NAMALWA (cell line): ENCODE data around the gene SDHB.
A peak's percentile ranks its signal among the peaks of the same experiment; 100 is the strongest.
"Not testable (repeated sequence)": the region's sequence is repeated elsewhere in the genome, so short reads cannot be mapped to it uniquely, and the experiment has no call there.

Experiments
- DNase-seq: peaks from one replicate; pipeline ENCODE4 v3.0.0-alpha.2; 2015; ENCODE audit warnings: low spot score

Gene SDHB

DNA sequence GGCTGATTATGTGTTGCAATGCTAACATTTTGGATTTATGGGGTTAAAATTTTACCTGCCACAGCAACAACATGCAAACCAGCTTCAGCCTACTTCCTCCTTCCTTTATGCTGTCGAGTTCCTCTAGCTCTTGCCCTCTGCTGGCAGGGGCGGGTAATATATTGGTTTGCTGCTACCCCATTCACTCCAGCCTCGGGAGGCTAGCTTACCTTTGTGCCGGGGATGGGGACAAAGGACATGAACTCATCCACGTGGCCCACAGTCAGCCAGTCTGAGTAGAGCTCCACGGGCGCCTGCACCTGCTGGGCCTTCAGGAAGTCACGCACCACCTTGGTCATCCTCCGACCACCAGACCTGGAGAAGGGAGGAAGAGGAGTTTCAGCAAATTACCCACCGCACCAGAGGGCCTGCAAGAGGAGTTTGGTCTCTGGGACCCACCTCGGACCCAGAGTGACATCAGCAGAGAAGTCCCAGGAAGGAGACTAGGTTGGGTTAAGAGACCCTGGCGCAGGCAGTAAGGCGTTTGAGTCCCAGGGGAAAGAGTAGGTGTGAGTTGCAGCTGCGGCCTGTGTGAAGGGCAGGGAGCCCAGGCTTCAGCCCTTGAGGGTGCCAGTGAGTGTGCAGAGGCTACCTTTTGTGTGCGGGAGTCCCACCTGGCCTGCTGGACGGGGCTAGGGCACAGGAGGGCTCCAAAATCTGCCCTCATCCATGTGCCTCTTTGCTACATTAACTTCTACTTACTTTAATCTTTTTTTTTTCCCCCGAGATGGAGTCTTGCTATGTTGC, 21.8 kb upstream of the SDHB start:
- DNase-seq = peak; percentile 82

DNA sequence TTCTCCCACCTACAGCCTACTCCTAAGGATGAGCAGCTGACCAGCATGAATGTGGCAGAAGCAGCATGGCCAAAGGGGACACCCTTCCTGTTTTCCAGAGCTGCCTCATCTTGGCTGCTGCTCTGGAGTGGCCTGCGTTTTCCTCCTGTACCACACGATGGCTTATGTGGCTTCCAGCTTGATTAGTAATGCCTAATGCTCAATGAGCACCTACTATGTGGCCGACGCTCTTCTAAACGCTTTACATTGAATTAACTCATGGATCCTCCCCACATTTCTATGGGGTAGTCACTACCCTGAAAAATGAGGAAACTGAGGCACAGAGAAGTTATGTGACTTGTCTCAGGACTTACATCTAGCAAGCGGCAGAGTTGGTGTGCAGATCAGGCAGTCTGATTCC, 18.0 kb upstream of the SDHB start:
- DNase-seq = no peak

DNA sequence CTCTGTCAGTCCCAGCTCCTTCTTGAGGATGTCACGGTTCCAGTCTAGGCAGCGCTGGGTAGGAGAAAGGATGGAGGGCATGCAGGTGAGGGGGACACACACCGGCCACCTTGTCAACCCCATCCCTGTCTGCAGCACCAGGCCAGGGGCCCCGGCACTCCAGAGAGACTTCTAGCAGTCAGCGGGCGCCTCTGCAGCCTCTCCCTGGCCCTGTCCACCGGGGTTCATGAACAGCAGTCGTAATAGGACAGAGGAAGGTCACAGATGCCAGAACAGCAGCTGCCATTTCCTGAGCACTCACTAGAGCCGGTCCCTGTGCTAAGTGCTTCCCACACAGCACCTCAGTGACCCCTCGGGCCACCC, 16.3 kb upstream of the SDHB start:
- DNase-seq = no peak

DNA sequence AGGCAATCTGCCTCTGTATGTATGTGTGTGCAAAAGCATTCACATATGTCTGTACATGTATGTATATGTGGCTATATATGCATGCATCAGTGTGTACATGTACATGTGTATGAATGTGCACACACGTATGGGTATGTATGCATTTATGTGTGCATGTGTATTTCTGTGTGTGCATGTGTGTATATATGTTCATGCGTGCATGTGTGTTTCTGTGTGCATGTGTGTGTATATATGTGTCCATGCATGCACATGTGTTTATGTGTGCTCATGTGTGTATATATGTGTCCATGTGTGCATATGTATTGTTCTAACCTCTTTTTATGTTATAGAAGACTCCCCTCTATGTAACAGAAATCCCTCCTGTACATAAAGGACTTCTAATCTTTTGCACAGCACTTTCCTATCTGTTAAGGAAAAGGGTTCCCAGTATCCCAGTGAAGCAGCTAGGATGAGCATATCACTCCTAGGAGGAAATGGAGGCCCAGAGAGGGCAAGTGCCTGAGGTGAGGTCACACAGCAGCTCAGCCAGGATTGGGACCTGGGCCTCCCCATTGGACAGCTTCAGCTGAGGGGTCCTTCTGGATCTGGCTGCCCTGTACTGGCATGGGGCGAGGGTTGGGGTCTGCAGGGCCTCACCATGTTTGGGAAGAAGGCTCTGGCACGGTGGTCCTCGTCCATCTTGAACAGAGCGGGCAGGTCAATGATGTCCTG, 15.8 kb upstream of the SDHB start:
- no peak for DNase-seq

DNA sequence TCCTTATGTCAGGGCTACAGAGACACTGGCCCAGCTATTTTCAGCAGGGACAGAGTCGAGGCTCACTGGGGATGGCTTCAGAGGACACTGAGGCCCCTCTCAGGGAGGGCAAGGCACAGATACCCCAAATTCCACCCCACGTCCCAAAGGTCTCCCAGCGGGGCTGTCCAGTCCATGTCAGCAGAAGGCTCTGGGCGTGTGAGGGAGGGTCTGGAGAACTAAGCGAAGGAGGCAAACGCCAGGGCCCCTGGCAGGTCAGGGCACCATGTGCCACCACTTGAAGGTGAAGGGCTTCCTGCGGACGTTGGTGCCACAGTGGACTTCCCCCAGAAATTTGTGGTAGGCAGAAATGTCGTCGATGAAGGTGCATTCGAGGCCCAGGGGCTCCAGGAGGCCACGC, 15.0 kb upstream of the SDHB start:
- DNase-seq = no peak

DNA sequence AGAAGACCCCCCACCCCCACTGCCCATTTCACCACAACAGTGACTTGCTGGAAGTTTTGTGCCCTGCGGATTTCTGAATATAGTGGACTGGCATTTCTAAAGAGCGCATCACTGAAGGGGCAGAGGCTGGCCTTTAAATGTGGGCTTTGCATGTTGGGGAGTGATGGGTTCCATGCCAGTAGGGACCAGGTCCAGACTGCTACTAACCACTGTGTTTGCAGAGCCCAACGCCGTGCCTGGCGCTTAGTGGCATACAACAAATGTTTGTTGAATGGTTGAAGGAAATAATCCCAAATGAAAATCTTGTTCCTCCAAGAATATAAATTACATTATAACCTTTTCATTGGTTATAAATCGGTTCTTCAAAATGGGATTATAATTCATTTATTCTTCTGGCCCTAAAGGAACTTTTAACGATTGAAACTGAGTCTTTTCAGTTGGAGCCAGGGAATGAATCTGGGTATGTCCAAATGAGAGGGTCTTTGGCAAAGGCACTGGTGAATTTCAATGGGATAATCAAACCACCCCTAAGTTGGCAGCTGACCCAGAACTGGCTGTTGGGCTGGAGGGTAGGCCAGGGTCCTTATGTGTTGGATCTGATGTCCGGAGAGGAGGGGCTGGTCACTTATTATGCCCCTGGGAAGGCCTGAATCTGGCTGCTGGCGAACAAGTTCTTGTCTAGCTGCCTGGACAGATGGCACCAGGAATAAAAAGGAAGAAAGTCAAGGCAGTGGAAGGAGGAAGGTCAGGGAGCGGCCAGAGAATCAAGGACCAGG, 13.8 kb upstream of the SDHB start:
- DNase-seq = no peak

DNA sequence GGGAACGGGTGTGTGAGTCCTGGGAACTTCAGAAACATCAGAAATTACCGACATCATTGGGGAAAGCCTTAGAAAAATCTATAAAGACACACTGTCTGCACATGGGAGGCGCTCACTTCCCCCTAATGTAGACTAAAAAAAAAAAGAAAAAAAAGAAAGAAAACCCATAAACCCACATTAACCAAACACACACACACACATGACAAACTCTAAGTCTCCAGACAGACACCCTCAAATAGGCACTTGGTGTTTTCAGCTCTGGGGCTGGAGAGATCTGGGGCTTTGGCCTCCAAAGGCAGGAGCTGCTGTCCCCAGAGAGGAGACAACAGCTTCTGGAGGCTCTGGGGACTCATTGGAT, 13.2 kb upstream of the SDHB start:
- no peak for DNase-seq

DNA sequence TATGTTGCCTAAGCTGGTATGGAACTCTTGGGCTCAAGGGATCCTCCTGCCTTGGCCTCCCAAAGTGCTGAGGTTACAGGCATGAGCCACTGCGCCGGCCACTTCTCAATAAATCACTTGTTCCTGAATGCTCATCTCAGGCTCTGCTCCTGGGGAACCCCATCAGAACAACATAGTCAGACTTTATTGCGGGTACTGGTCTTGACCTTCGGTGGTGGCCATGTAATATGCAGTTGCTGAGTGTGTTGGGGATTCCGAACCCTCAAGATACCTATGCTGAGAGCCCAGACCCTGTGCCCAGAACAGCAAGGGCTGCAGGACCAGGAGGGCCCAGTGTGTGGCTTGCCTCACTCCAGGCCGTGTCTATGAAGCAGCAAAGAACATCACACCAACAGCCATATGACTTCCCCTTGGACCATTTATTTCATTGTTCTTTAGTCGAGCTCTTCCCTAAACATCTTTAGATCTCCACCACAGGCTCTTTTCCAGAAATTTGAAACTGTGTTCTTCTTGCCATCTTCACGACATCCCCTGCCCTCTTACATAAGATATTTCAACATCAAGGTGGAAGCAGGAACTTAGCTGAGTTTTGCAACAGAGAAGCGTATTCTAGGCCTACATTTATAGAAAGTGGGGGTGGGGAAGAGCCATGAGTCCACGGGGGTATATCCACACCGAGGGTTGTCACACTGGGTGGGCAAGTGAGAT, 12.7 kb upstream of the SDHB start:
- DNase-seq = no peak

DNA sequence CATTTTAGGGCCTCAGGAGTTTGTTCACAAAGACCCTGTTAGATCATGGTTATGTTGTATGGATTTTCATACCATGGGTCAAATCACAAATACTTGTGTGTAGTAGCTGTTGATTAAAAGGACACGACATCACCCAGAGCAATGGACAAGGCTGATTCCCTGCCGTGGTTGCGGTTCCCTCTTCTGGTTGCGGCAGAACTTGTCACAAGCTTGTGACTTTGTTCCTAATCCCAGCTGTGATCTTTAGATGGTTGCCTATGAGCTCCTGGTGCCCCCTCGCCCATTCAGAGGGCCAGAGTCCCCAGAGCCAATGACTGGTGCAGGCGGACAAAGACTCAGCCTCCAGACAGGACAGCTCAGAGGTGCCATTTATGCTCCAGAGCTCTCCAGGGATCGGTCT, 11.8 kb upstream of the SDHB start:
- DNase-seq = no peak

DNA sequence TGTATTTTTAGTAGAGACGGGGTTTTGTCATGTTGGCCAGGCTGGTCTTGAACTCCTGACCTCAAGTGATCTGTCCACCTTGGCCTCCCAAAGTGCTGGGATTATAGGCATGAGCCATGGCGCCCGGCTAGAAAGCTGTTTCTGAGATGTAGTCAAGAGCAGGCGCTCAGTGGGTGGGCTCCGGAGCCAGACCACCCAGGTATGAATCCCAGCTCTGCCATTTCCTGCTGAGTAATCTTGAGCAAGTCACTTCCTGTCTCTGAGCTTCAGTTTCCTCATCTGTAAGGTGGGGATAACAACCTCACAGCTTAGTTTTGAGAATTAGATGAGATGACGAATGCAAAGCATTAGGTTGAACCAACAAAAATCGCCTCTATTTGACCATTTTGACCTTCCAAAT, 8.9 kb upstream of the SDHB start:
- not testable (repeated sequence) for DNase-seq

DNA sequence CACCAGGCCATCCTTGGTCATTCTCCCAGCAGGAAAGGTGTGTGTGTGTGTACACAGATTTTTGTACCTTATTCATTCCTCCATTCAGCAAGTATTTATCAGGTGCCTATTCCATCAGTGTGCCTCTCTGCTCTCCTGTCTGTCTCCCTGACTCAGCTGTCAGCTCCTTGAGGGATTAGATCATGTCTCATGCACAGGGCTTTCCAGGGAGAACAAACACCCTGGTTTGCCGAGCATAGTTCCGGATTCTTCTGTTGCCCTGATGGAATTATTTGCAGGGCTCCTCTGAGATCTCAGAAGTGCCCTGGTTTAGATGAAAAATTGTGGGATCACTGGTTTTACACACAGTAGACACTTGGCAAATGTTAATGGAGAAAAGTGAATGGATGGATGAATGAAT, 8.1 kb upstream of the SDHB start:
- no peak for DNase-seq

DNA sequence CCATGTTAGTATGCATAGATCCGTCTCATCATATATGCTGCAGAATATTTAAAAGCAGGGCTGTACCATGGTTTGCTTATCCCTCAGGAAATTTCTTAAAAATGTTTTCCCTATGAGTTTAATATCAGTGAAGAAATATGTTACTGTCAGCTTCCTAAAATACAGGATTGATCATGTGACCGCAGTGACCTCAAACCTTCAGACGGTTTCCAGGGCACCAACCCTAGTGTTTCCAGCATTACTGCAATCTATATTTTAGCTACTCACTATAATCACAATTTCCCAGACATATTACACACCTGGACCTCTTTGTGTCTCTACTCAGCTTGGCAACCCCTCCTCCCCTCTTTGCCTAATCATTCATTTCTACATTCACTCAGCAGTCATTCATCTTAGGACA, 7.7 kb upstream of the SDHB start:
- DNase-seq = no peak

DNA sequence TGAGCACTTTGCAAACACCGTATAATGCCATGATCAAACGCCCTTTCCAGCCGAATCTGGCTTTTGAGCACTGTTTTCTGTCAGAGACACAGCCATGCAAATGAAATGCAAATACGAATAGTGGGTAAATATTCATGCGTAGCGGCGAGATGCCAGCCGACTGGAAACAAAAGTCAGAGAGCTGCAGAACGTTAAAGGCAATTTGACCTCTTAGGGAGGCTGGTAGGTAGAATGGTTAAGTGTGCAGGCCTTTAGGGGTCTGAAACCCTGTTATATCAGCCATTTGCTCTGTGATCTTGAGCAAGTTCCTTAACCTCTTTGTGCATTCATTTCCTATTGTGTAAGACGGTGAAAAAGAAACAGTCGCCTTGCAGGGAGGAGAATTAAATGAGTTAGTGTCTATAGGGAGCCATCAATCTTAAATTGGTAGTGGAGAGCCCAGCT, 6.5 kb upstream of the SDHB start:
- DNase-seq = peak; percentile 75

DNA sequence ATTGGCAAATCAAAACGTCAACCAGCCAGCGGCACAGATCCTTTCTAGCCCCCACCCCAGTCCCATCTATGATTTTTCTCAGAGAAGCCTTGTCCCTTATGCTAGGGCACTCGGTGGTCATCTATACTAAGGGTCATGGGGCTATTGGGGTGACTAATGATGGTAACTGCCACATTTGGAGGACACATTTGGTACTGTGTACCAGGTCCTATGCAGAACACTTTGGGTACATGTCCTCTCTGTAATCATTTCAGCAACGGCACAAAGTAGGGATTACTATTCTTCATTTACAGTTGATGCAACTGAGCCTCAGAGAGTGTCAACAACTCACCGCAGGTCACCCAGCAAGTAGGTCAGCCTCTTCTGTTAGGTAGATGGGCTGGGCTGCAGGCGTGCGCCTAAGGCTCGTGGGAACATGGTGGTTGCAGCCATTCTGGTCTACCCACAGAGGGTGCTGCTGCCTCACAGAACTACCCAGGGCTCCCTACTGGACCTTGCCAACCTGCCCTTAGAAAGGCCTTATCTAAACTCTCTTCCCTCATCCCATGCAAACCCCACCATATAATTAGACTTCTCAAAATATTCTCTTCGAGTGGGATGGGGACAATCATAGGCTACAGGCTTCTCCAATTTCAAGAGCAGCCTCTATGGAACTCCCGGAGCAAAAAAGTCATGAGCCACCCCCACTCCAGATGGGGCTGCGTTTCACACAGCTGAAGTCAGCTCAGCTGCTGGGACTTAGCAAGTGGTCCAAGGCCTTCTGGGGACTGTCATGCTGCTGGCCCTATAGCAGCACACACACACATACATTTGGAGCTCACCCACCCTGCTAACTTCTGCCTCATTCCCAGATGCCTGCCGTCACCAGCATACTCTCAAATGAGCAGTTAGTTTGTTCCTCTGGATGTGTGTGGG, 5.8 kb upstream of the SDHB start:
- peak; percentile 87 for DNase-seq

DNA sequence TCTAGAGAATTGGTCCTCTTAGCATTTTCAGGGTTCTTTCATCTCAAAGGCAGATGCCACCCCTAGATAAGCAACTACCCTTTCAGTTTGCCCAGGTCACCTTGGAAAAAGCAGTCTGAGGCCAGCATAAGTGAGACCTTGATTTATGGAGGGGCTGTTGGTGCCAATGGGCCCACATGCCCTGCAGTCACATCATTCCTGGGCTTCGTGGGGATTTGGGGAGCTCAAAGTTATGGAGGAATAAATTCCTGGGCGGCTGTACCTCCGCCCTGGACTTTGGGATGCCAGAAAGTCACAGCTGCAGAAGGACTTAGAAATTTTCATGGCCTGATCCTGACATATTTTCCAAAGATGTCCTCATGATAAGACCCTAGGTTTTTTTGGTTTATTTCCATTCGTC, 2.7 kb upstream of the SDHB start:
- no peak for DNase-seq

DNA sequence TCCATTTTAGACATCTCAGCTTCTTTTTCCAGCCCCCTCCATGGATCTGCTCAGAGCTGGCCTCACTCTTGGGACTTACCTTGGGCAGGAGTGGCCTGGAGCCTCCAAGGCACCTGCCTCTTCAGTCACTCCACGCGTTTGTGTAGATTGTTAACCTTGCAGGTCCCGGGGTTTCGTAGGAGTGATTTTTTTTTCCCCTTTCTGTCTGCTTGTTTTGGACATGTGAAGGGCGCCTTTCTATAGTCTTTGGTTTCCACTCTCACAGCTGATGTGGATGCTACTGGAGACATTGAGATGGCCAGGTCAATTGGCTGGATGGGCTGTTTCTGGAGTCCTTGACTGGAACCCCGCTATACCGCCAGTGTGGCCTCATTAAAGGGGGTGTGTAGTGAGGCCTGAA, 2.0 kb upstream of the SDHB start:
- no peak for DNase-seq

DNA sequence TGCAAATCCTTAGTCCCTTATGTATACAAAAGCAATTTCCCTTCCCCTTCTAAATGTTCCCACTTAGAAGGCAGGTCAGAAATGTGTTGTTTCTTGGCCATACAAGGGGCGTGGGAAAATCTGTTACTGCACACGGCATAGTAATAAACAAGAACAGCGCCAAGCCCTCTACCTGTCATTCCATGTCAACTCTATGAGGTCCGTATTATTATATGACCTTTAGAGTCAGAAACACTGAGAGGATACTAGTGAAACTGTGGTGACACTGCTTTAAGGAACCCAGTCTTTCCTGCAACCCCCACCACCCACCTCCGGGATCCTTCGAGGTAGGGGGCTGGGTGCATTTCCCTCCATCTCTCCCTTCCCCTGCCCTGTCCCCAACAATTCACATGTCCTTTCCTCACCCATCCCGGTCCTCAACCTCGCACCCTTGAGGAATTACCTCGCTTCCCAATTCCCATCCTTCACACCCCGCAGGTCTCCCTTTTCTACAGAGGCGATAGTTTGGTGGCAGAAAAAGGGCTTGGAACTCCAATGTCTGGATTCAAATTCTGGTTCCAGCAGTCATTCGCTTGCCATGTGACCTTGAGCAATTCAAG, 647 bp downstream of the SDHB start:
- DNase-seq = peak; percentile 46

DNA sequence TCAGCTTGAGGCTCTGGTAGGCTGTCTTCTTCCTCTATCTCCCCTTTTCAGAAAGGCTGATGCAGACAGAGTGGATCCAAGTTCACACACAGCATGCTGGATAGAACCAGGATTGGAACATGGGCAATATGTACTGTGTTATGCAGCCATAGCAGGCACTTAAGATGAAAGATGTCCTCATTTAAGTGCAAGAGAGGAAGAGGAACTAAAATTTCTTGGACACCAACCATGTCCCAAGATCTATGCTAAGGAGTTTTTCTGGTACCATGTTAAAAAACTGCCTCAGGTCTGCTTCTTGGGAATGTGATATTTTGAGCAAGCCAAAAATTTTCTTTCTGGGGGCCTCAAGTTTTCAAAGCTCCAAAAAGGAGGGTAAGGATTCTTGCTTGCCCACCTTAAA, 1.2 kb downstream of the SDHB start:
- no peak for DNase-seq

DNA sequence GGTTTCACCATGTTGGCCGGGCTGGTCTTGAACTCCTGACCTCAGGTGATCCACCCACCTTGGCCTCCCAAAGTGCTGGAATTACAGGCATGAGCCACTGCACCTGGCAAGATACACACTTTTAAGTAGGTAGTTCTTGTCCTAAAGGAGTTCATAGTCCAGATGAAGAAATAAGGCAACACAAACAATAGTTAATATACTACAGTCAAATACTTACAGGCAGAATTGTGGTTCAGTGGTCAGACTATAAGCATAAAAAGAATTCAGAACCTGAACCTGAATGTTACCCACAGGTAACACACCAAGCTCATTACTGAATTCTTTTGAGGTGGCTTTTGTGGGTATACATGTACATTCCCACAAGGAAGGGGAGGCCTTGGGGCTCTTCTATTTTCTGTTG, 1.8 kb downstream of the SDHB start:
- DNase-seq = no peak

DNA sequence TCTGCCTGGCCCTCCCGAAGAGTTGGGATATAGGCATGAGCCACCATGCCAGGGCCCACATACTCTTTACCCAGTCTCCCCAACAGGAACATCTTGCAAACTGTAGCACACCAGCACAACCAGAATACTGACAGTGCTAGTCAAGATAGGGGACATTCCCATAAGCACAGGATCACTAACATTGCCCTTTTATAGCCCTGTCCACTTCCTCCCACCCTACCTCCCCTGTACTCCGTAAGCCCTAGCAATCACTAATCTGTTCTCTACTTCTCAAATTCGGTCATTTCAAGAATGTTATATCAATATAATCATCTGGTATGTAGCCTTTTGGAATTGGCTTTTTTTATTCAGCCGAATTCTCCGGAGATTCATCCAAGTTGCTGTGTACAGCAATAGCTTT, 5.9 kb downstream of the SDHB start:
- no peak for DNase-seq

DNA sequence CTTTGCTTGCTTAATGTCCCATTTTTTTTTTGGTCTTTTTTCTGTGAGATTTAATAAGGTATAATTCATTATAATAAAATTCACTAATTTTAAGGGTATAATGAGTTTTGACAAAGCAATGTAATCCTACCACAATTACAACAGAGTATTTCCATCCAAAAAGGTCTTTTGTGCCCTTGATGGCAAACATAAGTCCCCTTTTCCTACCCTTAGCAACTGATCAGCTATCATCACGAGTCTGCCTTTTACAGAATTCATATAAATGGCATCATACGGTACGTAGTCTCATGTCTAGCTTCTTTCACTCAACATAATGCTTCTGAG, 7.5 kb downstream of the SDHB start:
- no peak for DNase-seq
